C4-2B (cell line): ENCODE results near the gene CSMD2.

Experiments
- H3K27ac ChIP-seq: fragments of 450-650 bp; 2 replicates; pipeline ENCODE4 v1.5.1; 2017
- ZFX ChIP-seq: fragments of 450-650 bp; IDR thresholded peaks from 2 replicates; pipeline ENCODE4 v1.6.1; 2017
- TF ChIP-seq, protein P1 (sequence below): fragments of 450-650 bp; conservative IDR thresholded peaks from 2 replicates; pipeline ENCODE4 v1.5.1; 2017; ENCODE audit warnings: mild to moderate bottlenecking

CSMD2 gene

DNA sequence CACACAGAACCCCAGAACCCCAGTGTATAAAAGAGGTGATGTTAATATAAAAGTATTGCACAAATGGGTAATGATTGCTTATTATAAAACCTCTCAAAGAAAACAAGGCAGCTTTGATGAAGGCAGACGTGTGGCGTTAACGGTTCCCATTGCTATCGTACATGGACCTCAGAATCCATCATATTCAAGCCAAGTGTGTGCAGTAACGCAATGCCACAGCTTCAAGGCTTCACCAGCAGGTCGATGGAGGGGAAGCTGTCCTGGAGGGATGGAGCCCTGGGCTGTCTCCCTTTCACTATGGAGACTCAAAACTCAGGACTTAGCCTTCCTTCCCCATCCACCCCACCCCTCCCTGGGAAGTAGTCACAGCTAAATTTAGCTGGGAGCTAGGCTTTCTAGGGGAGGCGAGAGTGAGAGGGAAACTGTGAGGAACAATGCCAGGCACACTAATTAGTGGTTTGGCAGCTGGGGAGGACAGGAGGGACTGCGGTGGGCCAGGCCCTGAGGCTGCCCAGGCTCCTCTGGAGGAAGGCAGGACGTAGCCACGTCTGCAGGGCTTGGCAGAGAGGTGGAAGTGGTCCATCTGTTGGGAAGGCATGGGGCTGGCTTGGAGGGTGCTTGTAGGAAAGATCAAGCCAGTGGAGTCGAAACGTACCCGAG lies 180.0 kb downstream of the CSMD2 start:
- TF ChIP-seq, protein P1, sequence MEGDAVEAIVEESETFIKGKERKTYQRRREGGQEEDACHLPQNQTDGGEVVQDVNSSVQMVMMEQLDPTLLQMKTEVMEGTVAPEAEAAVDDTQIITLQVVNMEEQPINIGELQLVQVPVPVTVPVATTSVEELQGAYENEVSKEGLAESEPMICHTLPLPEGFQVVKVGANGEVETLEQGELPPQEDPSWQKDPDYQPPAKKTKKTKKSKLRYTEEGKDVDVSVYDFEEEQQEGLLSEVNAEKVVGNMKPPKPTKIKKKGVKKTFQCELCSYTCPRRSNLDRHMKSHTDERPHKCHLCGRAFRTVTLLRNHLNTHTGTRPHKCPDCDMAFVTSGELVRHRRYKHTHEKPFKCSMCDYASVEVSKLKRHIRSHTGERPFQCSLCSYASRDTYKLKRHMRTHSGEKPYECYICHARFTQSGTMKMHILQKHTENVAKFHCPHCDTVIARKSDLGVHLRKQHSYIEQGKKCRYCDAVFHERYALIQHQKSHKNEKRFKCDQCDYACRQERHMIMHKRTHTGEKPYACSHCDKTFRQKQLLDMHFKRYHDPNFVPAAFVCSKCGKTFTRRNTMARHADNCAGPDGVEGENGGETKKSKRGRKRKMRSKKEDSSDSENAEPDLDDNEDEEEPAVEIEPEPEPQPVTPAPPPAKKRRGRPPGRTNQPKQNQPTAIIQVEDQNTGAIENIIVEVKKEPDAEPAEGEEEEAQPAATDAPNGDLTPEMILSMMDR, result no peak
- TF ChIP-seq ZFX, result no peak
- no peak overlapping the region for H3K27ac ChIP-seq

DNA sequence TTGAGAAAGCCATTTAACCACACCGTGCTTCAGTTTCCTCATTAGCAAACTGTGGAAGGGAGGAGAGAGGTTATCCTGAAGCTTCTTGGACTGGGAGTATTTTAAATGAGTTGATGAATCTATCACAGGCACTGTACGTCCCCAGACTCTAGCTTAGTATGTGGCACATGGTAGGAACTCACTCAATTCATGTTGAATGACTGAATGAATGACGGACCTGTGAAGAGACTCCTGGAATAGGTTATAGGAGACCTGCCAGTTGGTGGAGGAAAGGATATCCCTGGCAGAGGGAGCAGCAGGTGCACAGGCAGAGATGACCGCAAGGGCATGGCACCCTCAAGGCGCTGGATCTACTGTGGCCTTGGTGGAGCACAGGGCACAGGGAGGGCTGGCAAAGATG lies 182.6 kb downstream of the CSMD2 start:
- no peak overlapping the region for H3K27ac ChIP-seq
- TF ChIP-seq ZFX, result no peak
- TF ChIP-seq, protein P1, result no peak

DNA sequence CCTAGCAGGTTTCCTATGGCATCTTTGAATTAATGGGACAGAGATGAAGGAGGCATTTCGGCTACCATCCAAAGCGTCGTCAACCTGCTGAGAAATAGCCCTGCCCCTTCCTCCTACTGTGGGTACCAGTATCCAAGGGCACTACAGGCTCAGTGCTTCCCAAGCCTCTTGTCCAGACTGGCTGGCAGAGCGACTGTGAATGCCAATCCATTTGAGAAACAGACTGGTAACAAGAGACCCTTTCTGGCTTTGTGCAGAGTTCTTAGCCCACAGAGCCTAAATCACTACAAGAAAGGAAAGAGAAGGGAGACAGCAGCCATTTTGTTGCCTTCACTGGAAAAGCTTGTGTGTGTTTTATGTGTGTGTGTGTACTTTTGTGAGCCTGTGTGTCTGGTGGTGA lies 185.7 kb downstream of the CSMD2 start:
- TF ChIP-seq ZFX, result no peak
- TF ChIP-seq, protein P1, result no peak
- no peak overlapping the region for H3K27ac ChIP-seq

DNA sequence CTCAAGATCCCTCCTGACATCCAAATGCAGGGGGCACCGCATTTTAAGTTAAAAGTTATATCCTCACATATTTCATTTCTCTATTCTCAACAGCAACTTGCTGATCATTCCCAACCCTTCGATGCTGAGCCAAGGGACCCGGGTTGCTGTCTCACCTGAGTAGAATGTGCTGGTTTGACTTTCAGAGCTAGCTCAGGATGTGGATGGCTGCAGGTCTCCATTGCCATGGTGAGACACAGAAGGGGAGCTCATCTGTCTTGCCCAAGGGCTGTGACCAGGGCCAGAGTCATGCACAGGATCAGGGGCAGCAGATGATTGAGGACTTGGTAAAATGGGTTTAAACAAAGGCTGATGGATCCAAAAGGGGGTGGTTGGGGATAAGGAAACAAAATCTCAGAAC lies 189.1 kb downstream of the CSMD2 start:
- no peak overlapping the region for H3K27ac ChIP-seq

DNA sequence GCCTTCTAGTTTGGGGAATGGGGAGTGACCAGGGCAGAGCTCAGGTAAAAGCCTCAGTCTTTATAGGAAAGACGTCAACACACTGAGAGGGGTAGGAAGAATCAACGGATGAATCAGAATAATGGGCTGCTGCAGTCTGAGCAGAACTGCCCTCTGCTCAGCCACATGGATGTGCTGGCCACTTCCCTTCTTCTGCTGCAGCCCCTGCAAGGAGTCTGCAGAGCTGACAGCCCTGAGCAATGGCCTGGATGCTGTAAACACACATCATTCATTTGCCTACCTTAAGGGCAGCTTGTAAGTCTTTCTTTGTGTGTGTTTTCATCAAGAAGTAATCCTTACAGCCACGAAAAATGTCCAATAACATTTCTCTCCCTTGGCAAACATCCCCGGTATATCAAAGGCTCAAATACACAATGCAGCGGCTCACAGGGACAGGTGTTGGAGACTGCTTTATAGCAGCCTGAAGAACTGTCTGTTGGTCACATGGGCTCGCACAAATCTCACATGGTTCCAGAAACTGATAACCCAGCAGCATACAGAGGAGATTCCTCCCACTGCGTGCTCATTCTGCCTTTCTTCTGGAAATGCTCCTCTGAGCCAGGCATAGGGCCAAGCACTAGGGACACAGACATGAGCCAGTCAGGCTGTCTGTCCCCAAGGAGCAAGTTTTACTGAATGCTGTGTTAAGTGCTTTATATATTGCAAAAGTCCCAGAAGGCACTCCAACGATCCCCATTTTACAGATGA lies 191.1 kb downstream of the CSMD2 start:
- no peak for TF ChIP-seq ZFX
- TF ChIP-seq, protein P1, result no peak
- H3K27ac ChIP-seq, result no peak overlapping the region

More for the DNA sequence above, 189.1 kb downstream of the CSMD2 start:
- no peak for TF ChIP-seq ZFX
- TF ChIP-seq, protein P1, result no peak

DNA sequence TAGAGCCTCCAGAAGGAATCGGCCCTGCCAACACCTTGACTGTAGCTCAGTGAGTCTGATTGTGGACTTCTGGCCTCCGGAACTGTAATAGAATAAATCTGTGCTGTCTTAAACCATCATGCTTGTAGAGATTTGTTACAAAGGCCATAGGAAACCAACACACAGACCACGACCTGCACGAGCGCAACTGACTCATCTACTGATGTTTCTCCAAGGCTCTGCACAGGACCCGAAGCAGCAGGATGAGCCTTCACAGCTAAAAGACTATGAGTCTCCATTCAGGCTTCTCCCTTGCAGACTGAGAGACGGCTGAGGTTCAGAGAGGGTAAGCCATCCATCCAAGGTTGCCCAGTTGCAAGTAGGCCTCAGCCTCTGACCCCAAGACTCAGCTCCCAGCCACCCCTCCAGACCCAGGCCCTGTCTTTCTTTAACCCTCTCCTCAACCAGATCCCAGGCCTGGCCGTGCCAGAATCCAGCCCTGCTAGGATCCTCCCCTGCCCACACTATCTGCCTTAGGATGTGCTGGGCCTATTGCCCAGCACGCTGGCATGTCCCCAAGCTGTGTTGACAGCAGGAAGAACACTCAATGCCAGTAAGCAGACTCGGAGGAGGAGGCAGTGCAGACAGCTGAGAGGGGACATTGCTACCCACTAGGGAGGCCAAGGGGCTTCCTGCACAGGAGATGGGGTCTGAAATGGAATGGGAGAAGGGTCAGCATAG lies 192.2 kb downstream of the CSMD2 start:
- TF ChIP-seq ZFX, result no peak
- TF ChIP-seq, protein P1, result no peak

DNA sequence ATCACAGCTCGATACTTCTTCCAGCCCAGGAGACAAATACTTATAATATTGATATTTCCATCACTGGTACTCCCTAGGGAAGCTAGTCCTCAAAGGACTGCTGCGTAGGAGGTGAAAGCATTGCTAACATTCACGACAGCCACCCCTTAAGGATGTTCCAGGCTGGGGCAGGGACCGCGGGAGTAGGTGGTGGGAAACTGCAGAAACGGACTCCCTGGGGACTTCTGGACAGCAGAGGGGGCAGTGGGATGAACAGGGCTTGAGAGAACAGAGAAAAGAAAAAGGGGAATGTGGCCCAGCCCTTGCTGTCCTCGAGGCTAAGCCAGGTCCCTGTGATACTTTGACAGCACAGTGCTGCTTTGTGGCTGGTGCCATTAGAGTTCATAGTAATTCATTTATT lies 193.1 kb downstream of the CSMD2 start:
- TF ChIP-seq, protein P1, result no peak
- TF ChIP-seq ZFX, result no peak
- no peak overlapping the region for H3K27ac ChIP-seq

More for the DNA sequence above, 192.2 kb downstream of the CSMD2 start:
- no peak overlapping the region for H3K27ac ChIP-seq
